Lung (tissue), 12 donors: ENCODE results near the gene TOX2. TPM values are rescaled to one million over a fixed set of nuclear protein-coding genes. Genes with fewer than 3 reads are reported as not detected.

Experiments
- ATAC-seq: fragments of 200-7000 bp; cut with Tn5 transposase; one replicate; pipeline ENCODE4 v1.9.1; 2020; ENCODE audit warnings: moderate number of reproducible peaks; ENCODE audit not compliant: insufficient read depth, low FRiP score
- DNase-seq, 3 donors: peaks; one replicate each; pipeline ENCODE4 v3.0.0-alpha.2; 2013 to 2017
- H3K27ac ChIP-seq, 2 donors: one replicate each; pipeline ENCODE4 v1.5.1; 2013; ENCODE audit warnings: mild to moderate bottlenecking in 2 of 2, moderate library complexity in 2 of 2, control low read depth in 1 of 2, inconsistent platforms in 1 of 2, low read depth in 1 of 2, low read length in 1 of 2
- H3K27me3 ChIP-seq, 3 donors: one replicate each; pipeline ENCODE4 v1.5.1; 2013; ENCODE audit warnings: low read length in 2 of 3; ENCODE audit not compliant: control insufficient read depth in 3 of 3, insufficient read depth in 3 of 3
- H3K36me3 ChIP-seq, 4 donors: one replicate each; pipeline ENCODE4 v1.5.1; 2013; ENCODE audit warnings: low read length in 4 of 4, mild to moderate bottlenecking in 1 of 4, moderate library complexity in 1 of 4; ENCODE audit not compliant: control insufficient read depth in 4 of 4, insufficient read depth in 4 of 4
- H3K4me1 ChIP-seq, 5 donors: one replicate each; pipeline ENCODE4 v1.5.1; 2013; ENCODE audit warnings: low read length in 5 of 5, mild to moderate bottlenecking in 2 of 5, moderate library complexity in 1 of 5; ENCODE audit not compliant: control insufficient read depth in 5 of 5, insufficient read depth in 5 of 5
- H3K4me3 ChIP-seq: one replicate; pipeline ENCODE4 v1.5.1; 2013; ENCODE audit warnings: mild to moderate bottlenecking, control low read depth, moderate library complexity
- H3K9ac ChIP-seq, 2 donors: one replicate each; pipeline ENCODE4 v1.5.1; 2013; ENCODE audit warnings: low read length in 2 of 2, control low read depth in 1 of 2; ENCODE audit not compliant: insufficient read depth in 1 of 2
- H3K9me3 ChIP-seq, 4 donors: one replicate each; pipeline ENCODE4 v1.5.1; 2013; ENCODE audit warnings: low read length in 3 of 4, mild to moderate bottlenecking in 1 of 4, moderate library complexity in 1 of 4; ENCODE audit not compliant: control insufficient read depth in 4 of 4, insufficient read depth in 3 of 4
- CTCF ChIP-seq: IDR thresholded peaks from 2 replicates; pipeline ENCODE4 v1.5.1; 2012; ENCODE audit warnings: mild to moderate bottlenecking; ENCODE audit errors: control extremely low read depth, extremely low read depth
- WGBS, 2 donors: extraction: QIAGEN DNeasy Blood & Tissue Kit; methylation state at CpG; one replicate each; pipeline ENCODE4 v1.1.7; 2013; 5-methylcytosine and 5-hydroxymethylcytosine counted together
- polyA plus RNA-seq, 2 donors: library from polyadenylated mRNA; stranded (reverse); fragments of 200-250 nt; gene quantifications; one replicate each; pipeline ENCODE4 v1.2.1, GENCODE V29; 2013
- total RNA-seq, 2 donors: library from RNA; depleted of rRNA in 1 of 2; stranded (reverse); fragments of >200 nt in 1 of 2; gene quantifications; one replicate each; pipeline ENCODE4 v1.2.1, GENCODE V29; 2014 to 2021
- donor health status: control.
- donor health status: control.
- donor health status: Bipolar disorder and iron deficiency.
- donor health status: healthy.
- donor health status: DM: yes; HTN: yes; CAD: no.

The TOX2 gene
- total and polyA plus RNA-seq, 4 donors = 12.0 to 25.5 (median 16.6) TPM

- DNase-seq (no peak), ATAC-seq (no peak)
- H3K4me3 ChIP-seq = no peak overlapping the region
- 90 to 92% methylated on average over 6 of the region's 6 CpGs for WGBS, 2 donors
- no peak overlapping the region for H3K9ac ChIP-seq
- no peak overlapping the region for H3K27ac ChIP-seq
- no peaks in the 10 kb centered on the region for H3K27me3 ChIP-seq
- peaks cover 0 to 13% (median 10%) of the 10 kb centered on the region in 5 donors for H3K4me1 ChIP-seq
- no peak for TF ChIP-seq CTCF
- H3K36me3 ChIP-seq = no peaks in the 10 kb centered on the region
- no peaks in the 10 kb centered on the region for H3K9me3 ChIP-seq
These were observed 30.1 kb downstream of the TOX2 start for GRCh38 chr20:43944653-43945235.

GRCh38 chr20:43945391-43946205 is 30.9 kb downstream of the TOX2 start:
- Histone ChIP-seq H3K4me3 (no peak overlapping the region), H3K36me3 (no peaks in the 10 kb centered on the region), H3K9me3 (no peaks in the 10 kb centered on the region), H3K9ac (no peak overlapping the region), H3K27ac (no peak overlapping the region), H3K27me3 (no peaks in the 10 kb centered on the region), H3K4me1 (peaks cover 0 to 12% (median 4%) of the 10 kb centered on the region in 5 donors)
- DNase-seq = no peak
- 84 to 88% methylated on average over 24 of the region's 24 CpGs for WGBS, 2 donors
- no peak for ATAC-seq
- no peak for TF ChIP-seq CTCF

- ATAC-seq (no peak), DNase-seq (no peak)
- H3K4me1 ChIP-seq = peaks cover 0 to 12% (median 4%) of the 10 kb centered on the region in 5 donors
- H3K27me3 ChIP-seq = no peaks in the 10 kb centered on the region
- no peak for TF ChIP-seq CTCF
- no peaks in the 10 kb centered on the region for H3K9me3 ChIP-seq
- no peak overlapping the region for H3K4me3 ChIP-seq
- H3K36me3 ChIP-seq = no peaks in the 10 kb centered on the region
- H3K9ac ChIP-seq = no peak overlapping the region
- WGBS, 2 donors = 93 to 98% methylated on average over 2 of the region's 2 CpGs
- no peak overlapping the region for H3K27ac ChIP-seq
These were observed 31.5 kb downstream of the TOX2 start for GRCh38 chr20:43946206-43946491.
